Thoracic aorta (tissue), 2 donors: ENCODE measurements around the gene RAET1E. TPM values are rescaled to one million over a fixed set of nuclear protein-coding genes. Genes with fewer than 3 reads are reported as not detected.
"Not testable (repeated sequence)": the region's sequence is repeated elsewhere in the genome, so short reads cannot be mapped to it uniquely, and the experiment has no call there.

Source experiments
- ATAC-seq: fragments of 150-250 bp; one replicate; pipeline ENCODE4 v1.8.0; 2017; ENCODE audit warnings: low read depth; ENCODE audit not compliant: insufficient number of reproducible peaks, low FRiP score
- DNase-seq: peaks from one replicate; pipeline ENCODE4 v3.0.0-alpha.2; 2020; ENCODE audit warnings: low spot score
- H3K27ac ChIP-seq, 2 donors: fragments of 200-600 bp; sonication (generic); 1 replicate in 1 of 2; 2 replicates in 1 of 2; pipeline ENCODE4 v1.5.1; 2016; ENCODE audit warnings: mild to moderate bottlenecking in 2 of 2, moderate library complexity in 2 of 2
- H3K27me3 ChIP-seq: fragments of 200-600 bp; sonication (generic); replicated peaks from 2 replicates; pipeline ENCODE4 v1.6.0; 2016; ENCODE audit warnings: mild to moderate bottlenecking; ENCODE audit not compliant: insufficient read depth
- H3K36me3 ChIP-seq: fragments of 200-600 bp; sonication (generic); one replicate; pipeline ENCODE4 v1.5.1; 2016
- H3K4me1 ChIP-seq, 2 donors: fragments of 200-600 bp; sonication (generic); 1 replicate in 1 of 2; 2 replicates in 1 of 2; pipeline versions ENCODE4 v1.5.1 to v1.6.0; 2016; ENCODE audit warnings: low read depth in 2 of 2, mild to moderate bottlenecking in 1 of 2; ENCODE audit not compliant: control insufficient read depth in 1 of 2
- H3K4me3 ChIP-seq: fragments of 200-600 bp; sonication (generic); 2 replicates; pipeline ENCODE4 v1.5.1; 2016; ENCODE audit warnings: mild to moderate bottlenecking
- H3K9me3 ChIP-seq: fragments of 200-600 bp; sonication (generic); 2 replicates; pipeline ENCODE4 v1.5.1; 2016
- total RNA-seq, 2 donors: library from RNA; depleted of rRNA; stranded (reverse); fragments of >200 nt; gene quantifications; one replicate each; pipeline versions ENCODE4 v1.1.0 to v1.2.3, GENCODE V29; 2016
- TF ChIP-seq, protein P1 (sequence below): fragments of 200-600 bp; sonication (generic); IDR thresholded peaks from one replicate; pipeline ENCODE4 v1.5.1; 2019; ENCODE audit warnings: antibody characterized with exemption

RAET1E gene
- total RNA-seq, 2 donors from 2014 or later, result not detected

DNA sequence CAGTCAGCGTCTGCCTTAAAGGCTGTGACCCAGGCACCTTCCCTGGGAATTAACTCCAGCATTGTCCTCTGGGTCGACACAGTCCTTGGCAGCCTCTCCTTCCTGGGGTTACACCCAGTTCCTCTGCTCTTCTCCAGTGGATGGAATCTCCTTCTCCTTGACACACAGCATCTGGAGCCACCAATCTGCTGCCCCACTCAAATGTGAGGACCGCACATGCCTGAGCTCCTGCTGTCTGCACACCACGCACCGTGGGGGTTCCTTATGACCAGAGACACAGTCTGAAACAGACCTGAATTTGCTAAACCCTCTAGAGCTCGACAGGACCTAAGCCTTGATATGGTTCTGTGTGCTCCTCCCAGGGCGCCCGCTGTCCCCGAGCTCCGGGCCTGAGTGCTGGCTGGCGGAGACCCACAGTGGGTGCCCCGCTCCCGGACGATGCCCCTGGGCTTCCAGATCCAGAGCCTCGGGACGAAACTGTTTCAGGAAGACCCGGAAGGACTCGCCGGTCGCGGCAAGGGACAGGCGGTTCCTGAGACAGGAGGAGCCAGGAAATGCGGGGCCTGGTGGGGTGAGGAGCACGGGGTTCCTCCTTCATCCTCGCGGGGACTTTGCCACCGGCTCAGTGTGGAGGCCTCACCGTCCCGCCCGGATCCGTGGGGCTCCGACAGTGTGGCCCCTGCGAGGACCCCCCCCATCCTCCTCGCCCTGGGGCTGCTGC lies 27.5 kb upstream of the RAET1E start:
- Histone ChIP-seq H3K36me3 (no peaks in the 10 kb centered on the region), H3K9me3 (no peaks in the 10 kb centered on the region), H3K27ac (no peak overlapping the region), H3K27me3 (no peaks in the 10 kb centered on the region), H3K4me3 (peak overlapping the region; percentile 80), H3K4me1 (peaks cover 4 to 14% of the 10 kb centered on the region in 2 donors)
- ATAC-seq (no peak), DNase-seq (no peak)
- TF ChIP-seq, protein P1, sequence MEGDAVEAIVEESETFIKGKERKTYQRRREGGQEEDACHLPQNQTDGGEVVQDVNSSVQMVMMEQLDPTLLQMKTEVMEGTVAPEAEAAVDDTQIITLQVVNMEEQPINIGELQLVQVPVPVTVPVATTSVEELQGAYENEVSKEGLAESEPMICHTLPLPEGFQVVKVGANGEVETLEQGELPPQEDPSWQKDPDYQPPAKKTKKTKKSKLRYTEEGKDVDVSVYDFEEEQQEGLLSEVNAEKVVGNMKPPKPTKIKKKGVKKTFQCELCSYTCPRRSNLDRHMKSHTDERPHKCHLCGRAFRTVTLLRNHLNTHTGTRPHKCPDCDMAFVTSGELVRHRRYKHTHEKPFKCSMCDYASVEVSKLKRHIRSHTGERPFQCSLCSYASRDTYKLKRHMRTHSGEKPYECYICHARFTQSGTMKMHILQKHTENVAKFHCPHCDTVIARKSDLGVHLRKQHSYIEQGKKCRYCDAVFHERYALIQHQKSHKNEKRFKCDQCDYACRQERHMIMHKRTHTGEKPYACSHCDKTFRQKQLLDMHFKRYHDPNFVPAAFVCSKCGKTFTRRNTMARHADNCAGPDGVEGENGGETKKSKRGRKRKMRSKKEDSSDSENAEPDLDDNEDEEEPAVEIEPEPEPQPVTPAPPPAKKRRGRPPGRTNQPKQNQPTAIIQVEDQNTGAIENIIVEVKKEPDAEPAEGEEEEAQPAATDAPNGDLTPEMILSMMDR, result no peak

DNA sequence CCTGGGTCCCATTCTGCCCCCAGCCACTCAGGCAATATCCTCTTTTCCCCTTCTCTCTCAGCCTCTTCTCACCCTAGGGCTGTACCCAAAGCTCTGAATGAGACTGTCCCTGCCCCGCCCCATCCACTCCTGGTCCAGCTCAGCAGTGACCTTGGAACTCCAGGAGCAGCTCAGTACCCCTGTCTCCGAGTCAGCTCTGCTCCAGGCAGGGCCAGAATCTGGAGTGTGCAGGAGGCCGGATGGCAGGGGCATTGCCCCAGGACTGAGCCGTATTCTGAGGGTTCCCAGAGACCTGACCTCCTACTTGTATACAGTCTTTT lies 27.0 kb upstream of the RAET1E start:
- Histone ChIP-seq H3K9me3 (no peaks in the 10 kb centered on the region), H3K4me1 (peaks cover 4 to 14% of the 10 kb centered on the region in 2 donors), H3K4me3 (no peak overlapping the region), H3K36me3 (no peaks in the 10 kb centered on the region), H3K27me3 (no peaks in the 10 kb centered on the region), H3K27ac (no peak overlapping the region)
- ATAC-seq (no peak), DNase-seq (no peak)
- TF ChIP-seq, protein P1, result no peak

DNA sequence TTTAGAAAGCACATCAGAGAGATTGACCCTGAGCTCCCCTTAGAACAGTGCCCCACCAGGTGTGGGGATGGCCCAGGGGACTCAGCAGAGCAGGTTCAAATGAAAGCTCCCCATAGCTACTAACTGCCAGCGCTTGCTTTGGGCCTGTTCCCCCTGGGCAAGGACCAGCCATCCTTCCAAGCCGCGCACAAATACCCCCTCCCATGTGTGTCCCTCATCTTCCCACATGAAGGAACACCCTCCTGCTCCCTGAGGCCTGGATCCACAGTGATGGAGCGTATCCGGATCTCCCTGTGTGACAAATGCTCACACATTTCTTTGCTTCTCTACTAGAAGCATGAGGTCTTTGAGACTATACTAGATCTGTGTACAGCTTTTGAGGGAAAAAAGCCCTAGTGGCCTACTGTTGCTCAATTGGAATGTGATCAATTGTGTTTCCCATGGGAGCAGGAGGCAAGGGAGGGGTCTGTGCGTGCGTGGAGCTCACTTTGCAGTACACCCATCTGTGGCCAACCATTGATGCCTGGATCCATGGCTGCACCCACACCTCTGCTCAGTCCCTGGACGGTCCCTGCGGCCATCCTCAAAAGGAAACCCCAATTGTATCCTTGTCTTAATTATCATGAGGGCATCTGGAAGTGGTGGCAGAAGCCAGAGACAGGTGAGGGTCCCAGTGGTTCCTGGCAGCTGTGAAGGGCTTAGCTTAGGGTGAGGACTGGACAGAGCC lies 26.5 kb upstream of the RAET1E start:
- Histone ChIP-seq H3K9me3 (no peaks in the 10 kb centered on the region), H3K4me3 (no peak overlapping the region), H3K27ac (no peak overlapping the region), H3K27me3 (no peaks in the 10 kb centered on the region), H3K36me3 (no peaks in the 10 kb centered on the region), H3K4me1 (peaks cover 4 to 14% of the 10 kb centered on the region in 2 donors)
- DNase-seq, result no peak
- ATAC-seq, result no peak
- TF ChIP-seq, protein P1, result no peak

DNA sequence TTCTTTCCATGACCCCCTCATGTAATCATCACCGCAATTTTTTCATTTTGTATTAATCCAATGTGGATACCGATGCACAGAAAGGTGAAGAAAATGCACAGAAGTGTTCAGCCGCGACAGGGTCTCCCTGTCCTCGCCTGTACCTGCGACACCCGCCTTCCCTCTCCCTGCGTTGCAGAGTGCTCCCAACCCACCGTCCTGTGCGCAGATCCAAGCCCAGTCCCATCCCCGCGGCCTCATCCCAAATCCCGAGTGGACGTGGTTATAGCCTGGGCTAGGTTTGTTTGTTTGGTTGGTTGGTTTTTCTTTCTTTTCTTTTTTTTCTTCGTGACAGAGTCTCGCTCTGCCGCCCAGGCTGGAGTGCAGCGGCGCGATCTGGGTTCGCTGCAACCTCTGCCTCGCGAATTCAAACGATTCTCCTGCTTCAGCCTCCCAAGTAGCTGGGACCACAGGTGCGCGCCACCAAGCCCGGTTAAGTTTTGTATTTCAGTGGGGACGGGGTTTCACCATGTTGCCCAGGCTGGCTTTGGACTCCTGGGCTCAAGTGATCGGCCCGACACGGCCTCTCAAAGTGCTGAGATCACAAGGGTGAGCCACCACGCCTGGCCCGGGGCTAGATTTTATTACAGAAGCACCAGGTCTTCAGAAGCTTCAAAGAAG lies 25.5 kb upstream of the RAET1E start:
- ATAC-seq (no peak), DNase-seq (no peak)
- Histone ChIP-seq H3K4me3 (peak overlapping the region; percentile 69), H3K27me3 (no peaks in the 10 kb centered on the region), H3K9me3 (no peaks in the 10 kb centered on the region), H3K27ac (no peak overlapping the region), H3K36me3 (no peaks in the 10 kb centered on the region), H3K4me1 (peaks cover 4 to 14% of the 10 kb centered on the region in 2 donors)
- TF ChIP-seq, protein P1, result no peak

DNA sequence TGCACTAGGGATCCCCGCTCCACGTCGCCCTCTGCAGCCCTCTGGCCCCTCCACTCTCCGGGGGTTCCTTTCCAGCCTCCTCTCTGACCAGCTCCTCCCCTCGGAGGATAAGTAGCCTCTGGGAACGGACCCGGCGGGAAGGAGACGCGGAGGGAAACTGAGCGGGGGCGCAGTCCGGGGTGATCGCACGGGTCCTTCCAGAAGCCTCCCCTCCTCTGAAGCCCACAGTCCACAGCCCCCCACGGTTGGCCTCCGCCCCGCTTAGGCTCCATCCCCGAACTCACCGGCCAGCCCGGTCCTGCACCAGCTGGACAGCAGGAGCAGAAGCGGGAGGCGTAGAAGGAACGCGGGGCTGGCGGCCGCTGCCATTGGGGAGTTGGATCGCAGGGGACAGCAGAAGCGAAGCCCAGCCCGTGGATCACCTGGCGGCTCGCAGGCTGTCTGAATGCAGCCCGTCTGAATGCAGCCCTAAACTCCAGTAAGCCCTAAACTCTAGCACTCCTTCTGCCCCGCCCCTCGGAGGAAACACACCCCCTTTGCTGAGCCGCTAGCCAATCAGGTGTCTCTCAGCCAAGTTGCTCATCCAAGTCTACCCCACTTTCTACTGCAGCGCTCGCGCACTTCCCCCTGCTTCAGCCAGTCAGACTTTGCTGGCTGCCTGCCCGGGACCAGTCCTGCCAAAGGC lies 24.9 kb upstream of the RAET1E start, which contains the start of gene RAET1G:
Gene RAET1G (minus strand): TSS at position 480 of the 685 bp plus-strand sequence. CDS start 111 bp downstream, at position 369.
- H3K36me3 ChIP-seq, result no peaks in the 10 kb centered on the region
- H3K4me3 ChIP-seq, result peak within 1 kb of the TSS; percentile 69
- no peaks in the 10 kb centered on the region for H3K27me3 ChIP-seq
- ATAC-seq (peak; percentile 82), DNase-seq (peak; percentile 79)
- peaks cover 4 to 14% of the 10 kb centered on the region in 2 donors for H3K4me1 ChIP-seq
- no peak within 1 kb of the TSS for H3K27ac ChIP-seq
- no peaks in the 10 kb centered on the region for H3K9me3 ChIP-seq
- TF ChIP-seq, protein P1, result no peak

DNA sequence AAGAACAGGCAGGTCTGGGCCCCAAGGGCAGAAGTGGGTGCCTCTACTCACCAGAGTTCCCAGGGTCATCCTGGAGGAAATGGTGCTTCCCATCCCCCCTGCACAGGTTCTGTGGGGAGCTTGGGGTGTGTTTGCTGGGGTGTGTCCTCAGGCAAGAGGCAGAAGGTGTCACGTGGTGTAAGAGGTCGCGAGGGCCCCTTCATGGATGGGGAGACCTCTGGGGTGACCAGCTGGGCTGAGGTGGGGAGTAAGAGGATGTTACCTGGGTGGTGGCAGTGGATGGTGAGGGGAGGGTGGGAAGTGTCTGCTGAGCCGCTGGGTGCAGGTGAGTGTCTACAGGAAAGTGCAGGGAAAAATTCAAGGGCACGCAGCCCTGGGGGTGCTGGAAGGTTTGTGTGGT lies 24.2 kb upstream of the RAET1E start:
- ATAC-seq, DNase-seq: not testable (repeated sequence)
- H3K4me3 ChIP-seq, result peak overlapping the region; percentile 69

More for the DNA sequence above, 24.2 kb upstream of the RAET1E start:
- peaks cover 4 to 14% of the 10 kb centered on the region in 2 donors for H3K4me1 ChIP-seq
- H3K36me3 ChIP-seq, H3K27ac ChIP-seq, H3K9me3 ChIP-seq, H3K27me3 ChIP-seq: not testable (repeated sequence)
